ENCODE data around the gene ACSM3. TPM values are rescaled to one million over a fixed set of nuclear protein-coding genes. Genes with fewer than 3 reads are reported as not detected.

Gene ACSM3, protein sequence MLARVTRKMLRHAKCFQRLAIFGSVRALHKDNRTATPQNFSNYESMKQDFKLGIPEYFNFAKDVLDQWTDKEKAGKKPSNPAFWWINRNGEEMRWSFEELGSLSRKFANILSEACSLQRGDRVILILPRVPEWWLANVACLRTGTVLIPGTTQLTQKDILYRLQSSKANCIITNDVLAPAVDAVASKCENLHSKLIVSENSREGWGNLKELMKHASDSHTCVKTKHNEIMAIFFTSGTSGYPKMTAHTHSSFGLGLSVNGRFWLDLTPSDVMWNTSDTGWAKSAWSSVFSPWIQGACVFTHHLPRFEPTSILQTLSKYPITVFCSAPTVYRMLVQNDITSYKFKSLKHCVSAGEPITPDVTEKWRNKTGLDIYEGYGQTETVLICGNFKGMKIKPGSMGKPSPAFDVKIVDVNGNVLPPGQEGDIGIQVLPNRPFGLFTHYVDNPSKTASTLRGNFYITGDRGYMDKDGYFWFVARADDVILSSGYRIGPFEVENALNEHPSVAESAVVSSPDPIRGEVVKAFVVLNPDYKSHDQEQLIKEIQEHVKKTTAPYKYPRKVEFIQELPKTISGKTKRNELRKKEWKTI
- total RNA-seq, result 0.19 and 2.7 TPM in 2 replicates

DNA sequence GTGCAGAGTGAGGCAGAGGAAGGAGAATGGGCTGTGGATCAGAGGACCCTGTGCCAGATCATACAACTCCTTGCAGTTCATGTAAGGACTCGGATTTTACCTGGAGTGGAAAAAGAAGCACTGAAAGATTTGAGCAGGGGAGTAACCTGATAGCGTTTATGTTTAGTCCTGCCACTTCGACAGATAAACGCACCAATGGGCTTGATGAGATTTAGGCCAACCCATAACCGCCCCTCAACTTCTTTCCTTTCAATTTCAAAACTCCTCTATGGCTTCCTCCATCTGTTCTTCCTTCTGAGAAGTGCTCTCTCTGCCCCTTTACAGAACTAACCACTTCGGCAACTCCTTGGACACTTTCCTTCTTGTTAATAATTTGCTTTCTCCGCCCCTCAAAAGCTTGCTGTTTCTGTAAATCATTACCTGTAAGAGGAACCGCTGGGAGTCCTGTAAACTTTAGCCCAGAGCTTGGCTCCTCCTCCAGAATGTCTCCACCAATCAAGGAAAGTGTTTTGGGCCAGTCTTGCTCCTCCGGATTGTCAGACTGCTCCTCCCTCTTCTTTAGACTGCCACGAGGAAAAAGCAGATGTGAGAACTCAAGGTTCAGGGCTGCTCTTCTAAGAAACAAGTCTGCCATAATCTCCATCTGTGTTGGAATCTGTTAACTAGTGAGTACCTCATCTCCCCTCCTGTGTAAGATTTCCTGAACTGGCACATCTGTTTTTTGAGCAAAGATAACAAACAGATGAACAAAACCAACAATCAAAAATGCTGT is at the start of gene ACSM3:
Gene ACSM3 (plus strand): TSS at position 554 of the 772 bp plus-strand sequence. CDS start 6,021 bp downstream, outside the sequence.

DNA sequence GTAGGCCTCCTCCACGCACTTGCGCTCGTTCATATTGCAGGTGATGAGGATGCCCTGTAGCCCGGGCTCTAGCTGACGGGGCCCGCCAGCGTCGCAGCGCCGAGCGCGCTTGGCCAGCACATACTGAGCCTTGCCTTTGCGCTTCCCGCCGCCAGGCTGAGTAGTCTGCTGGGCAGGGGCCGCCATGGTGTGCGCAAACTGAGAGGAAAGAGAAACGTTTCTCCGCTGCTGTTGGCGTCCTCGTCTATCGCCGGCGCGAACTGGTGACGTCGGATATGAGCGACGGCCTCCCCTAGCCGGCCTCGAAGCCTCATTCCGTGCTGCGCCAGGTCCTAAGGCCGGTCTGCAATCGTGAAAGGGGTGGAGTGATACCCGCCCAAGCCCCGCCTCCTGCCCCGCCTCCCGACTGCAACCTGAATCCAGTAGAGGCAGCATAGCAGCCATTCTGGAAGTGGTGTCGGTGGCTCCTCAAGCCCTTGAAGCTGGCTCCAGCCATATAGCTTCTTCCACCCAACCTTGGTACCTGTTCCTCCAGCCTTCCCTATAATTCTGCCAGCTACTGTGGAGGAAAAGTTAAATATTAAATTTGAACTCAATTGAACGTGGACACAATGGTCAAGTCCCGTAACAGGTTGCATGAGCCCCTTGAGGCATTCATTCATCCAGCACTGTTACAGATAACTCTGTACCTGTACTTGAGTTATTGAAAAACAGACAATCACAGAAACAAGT is 22.1 kb upstream of the ACSM3 start, which contains the start of gene THUMPD1:
Gene THUMPD1 (minus strand): TSS at position 265 of the 732 bp plus-strand sequence. CDS start 79 bp downstream, at position 186.

DNA sequence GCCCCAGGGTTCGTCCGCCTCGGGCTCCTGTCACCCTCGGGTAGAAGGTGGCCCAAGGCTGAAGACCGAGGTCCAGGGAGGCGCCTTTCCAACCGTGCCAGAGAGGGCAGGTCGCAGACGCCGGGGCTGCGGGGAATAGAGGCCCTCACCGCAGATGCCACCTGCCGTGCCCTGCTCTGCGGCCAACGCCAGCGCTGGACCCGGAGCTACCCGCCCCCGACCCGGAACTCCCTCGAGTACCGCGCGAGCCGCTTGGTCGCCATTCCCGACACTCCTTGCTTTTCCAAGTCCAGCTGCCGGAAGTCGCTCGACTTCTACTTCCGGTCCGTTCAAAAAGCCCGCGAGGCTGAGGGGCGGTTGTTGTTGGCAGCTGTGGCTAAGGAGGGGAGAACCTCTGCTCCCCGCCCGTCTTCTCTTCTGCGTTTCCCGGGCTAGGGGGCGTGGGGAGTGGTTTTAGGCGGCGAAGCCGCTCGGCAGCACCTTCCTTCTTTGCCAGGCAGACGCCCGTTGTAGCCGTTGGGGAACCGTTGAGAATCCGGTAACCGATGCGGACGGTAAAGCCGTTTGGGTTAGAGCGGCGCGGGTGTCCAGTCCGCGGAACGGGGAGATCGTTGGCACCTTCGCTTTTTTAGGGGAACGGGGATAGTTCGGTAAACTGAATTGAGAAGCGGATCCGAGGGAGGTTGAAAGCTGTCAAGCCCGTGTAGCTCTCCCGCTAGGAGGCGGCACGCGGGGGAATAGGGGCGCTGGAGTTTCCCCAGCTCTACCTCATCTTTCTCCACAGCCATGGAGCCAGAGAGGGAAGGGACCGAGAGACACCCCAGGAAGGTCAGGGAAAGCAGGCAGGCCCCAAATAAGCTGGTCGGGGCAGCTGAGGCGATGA is 42.6 kb downstream of the ACSM3 start, which contains the start of the genes ERI2 and REXO5:
Gene ERI2 (minus strand): TSS at position 305 of the 883 bp plus-strand sequence. CDS start 42 bp downstream, at position 263.
Gene REXO5 (plus strand): TSS at position 360 of the 883 bp plus-strand sequence. CDS start 427 bp downstream, at position 787.

Other genes with a start within 250 kb of the ACSM3 start
- gene ACSM2B, start 187.6 kb upstream of the ACSM3 start, total RNA-seq, result under 0.01 TPM in 1 of 2 replicates, not detected in the other
- not detected in 2 replicates for gene ACSM1, start 66.3 kb upstream of the ACSM3 start, total RNA-seq
- gene THUMPD1, start 22.2 kb upstream of the ACSM3 start, total RNA-seq, result 48.6 and 56.9 TPM in 2 replicates
- 12.1 and 13.2 TPM in 2 replicates for gene ERI2, start 42.5 kb downstream of the ACSM3 start, total RNA-seq
- 2.5 and 2.9 TPM in 2 replicates for gene REXO5, start 42.5 kb downstream of the ACSM3 start, total RNA-seq
- 36.3 and 37.2 TPM in 2 replicates for gene DCUN1D3, start 136.3 kb downstream of the ACSM3 start, total RNA-seq
- 49.1 and 73.1 TPM in 2 replicates for gene LYRM1, start 136.8 kb downstream of the ACSM3 start, total RNA-seq

Measured in endothelial cell of coronary artery (primary cell).